CD4-positive, alpha-beta memory T cell (primary cell): ENCODE measurements around the gene FICD. TPM values are rescaled to one million over a fixed set of nuclear protein-coding genes. Genes with fewer than 3 reads are reported as not detected.
A peak's percentile ranks its signal among the peaks of the same experiment; 100 is the strongest.

Experiments used
- CTCF ChIA-PET: fragments of 350-600 bp; sonication (Branson Sonifier 250); formaldehyde crosslinking; loops from one replicate; lab custom pipeline; 2021; ENCODE audit warnings: inconsistent platforms; ENCODE audit not compliant: partially characterized antibody; lab: Charles Lee
- POLR2A ChIA-PET: fragments of 350-600 bp; sonication (Branson Sonifier 250); formaldehyde crosslinking; loops from one replicate; lab custom pipeline; 2021; ENCODE audit not compliant: partially characterized antibody; lab: Charles Lee
- DNase-seq, 5 donors: peaks; one replicate each; pipeline versions ENCODE4 v3.0.0 to v3.0.0-alpha.2; 2020 to 2022; ENCODE audit warnings: mixed read lengths in 1 of 5
- H3K27ac ChIP-seq: one replicate; pipeline ENCODE4 v1.7.0; 2013; ENCODE audit warnings: low read depth, low read length
- H3K27me3 ChIP-seq: 2 replicates; pipeline ENCODE4 v1.7.0; 2013; ENCODE audit warnings: mild to moderate bottlenecking, low read length, moderate library complexity; ENCODE audit not compliant: insufficient read depth
- H3K36me3 ChIP-seq: 2 replicates; pipeline ENCODE4 v1.7.0; 2013; ENCODE audit warnings: mild to moderate bottlenecking, low read length, moderate library complexity; ENCODE audit not compliant: insufficient read depth
- H3K4me1 ChIP-seq: 2 replicates; pipeline ENCODE4 v1.7.0; 2013; ENCODE audit warnings: mild to moderate bottlenecking, low read length, moderate library complexity; ENCODE audit not compliant: insufficient read depth
- H3K4me3 ChIP-seq, 2 donors: one replicate each; pipeline ENCODE4 v1.7.0; 2013; ENCODE audit warnings: low read length in 2 of 2, mild to moderate bottlenecking in 1 of 2
- H3K9me3 ChIP-seq, 2 donors: one replicate each; pipeline ENCODE4 v1.7.0; 2013; ENCODE audit warnings: low read length in 2 of 2, control low read depth in 1 of 2; ENCODE audit not compliant: control insufficient read depth in 1 of 2
- H3K27ac Mint-ChIP-seq, 7 donors: one replicate each; pipeline ENCODE4 v1.8.0; 2020 to 2021; ENCODE audit warnings: mixed read lengths in 7 of 7, mild to moderate bottlenecking in 6 of 7, inconsistent platforms in 3 of 7, moderate library complexity in 3 of 7
- H3K27me3 Mint-ChIP-seq, 2 donors: one replicate each; pipeline ENCODE4 v1.8.0; 2020 to 2021; ENCODE audit warnings: mixed read lengths in 2 of 2
- H3K36me3 Mint-ChIP-seq, 2 donors: one replicate each; pipeline ENCODE4 v1.8.0; 2020 to 2021; ENCODE audit warnings: mixed read lengths in 2 of 2, inconsistent platforms in 1 of 2, mild to moderate bottlenecking in 1 of 2
- H3K4me1 Mint-ChIP-seq, 4 donors: one replicate each; pipeline ENCODE4 v1.8.0; 2020 to 2021; ENCODE audit warnings: mixed read lengths in 4 of 4, mild to moderate bottlenecking in 1 of 4
- H3K4me3 Mint-ChIP-seq, 8 donors: one replicate each; pipeline ENCODE4 v1.8.0; 2020 to 2021; ENCODE audit warnings: mixed read lengths in 8 of 8, mild to moderate bottlenecking in 7 of 8, moderate library complexity in 6 of 8, inconsistent platforms in 3 of 8
- H3K9me3 Mint-ChIP-seq, 8 donors: one replicate each; pipeline ENCODE4 v1.8.0; 2020 to 2021; ENCODE audit warnings: mixed read lengths in 8 of 8, mild to moderate bottlenecking in 5 of 8, inconsistent platforms in 3 of 8, moderate library complexity in 1 of 8
- intact Hi-C: fragments of 100-400 bp; cut with micrococcal nuclease; formaldehyde crosslinking; loops from one replicate; pipeline ENCODE4 v1.15.1; 2023
- polyA plus RNA-seq, 2 donors: library from polyadenylated mRNA; unstranded; fragments of 300-500 nt; fragmentation: Illumina TruSeq; gene quantifications; one replicate each; pipeline ENCODE4 v1.2.3, GENCODE V29; 2021
- total RNA-seq, 2 experiments: library from RNA; stranded (reverse); gene quantifications; one replicate each; pipeline ENCODE4 v1.2.3, GENCODE V29; 2021

Gene FICD
- total and polyA plus RNA-seq, 4 experiments from 2014 or later, result 2.3 to 12.3 (median 7.2) TPM

GRCh38 chr12:108505129-108505528 is 9.9 kb upstream of the FICD start:
- peaks cover 3 to 4% of the 10 kb centered on the region in 2 donors for H3K36me3 Mint-ChIP-seq
- H3K4me3 Mint-ChIP-seq, result no peak overlapping the region
- intact Hi-C loops, result no loop called here
- CTCF ChIA-PET, result interaction anchor here (1.0 kb wide), 1 partner anchor 14 kb away, joined by 3 read pairs; no protein-coding TSS in a partner anchor
- no peaks in the 10 kb centered on the region for H3K4me1 Mint-ChIP-seq
- Histone ChIP-seq H3K27ac (no peak overlapping the region), H3K9me3 (peaks cover 6 to 9% of the 10 kb centered on the region in 2 donors), H3K4me1 (no peaks in the 10 kb centered on the region), H3K36me3 (no peaks in the 10 kb centered on the region), H3K4me3 (no peak overlapping the region), H3K27me3 (no peaks in the 10 kb centered on the region)
- POLR2A ChIA-PET, result no interaction called here
- peaks cover 6 to 32% (median 26%) of the 10 kb centered on the region in 8 donors for H3K9me3 Mint-ChIP-seq
- H3K27ac Mint-ChIP-seq, result no peak overlapping the region
- DNase-seq, result no peak
- peaks cover 7 to 10% of the 10 kb centered on the region in 2 donors for H3K27me3 Mint-ChIP-seq

DNA sequence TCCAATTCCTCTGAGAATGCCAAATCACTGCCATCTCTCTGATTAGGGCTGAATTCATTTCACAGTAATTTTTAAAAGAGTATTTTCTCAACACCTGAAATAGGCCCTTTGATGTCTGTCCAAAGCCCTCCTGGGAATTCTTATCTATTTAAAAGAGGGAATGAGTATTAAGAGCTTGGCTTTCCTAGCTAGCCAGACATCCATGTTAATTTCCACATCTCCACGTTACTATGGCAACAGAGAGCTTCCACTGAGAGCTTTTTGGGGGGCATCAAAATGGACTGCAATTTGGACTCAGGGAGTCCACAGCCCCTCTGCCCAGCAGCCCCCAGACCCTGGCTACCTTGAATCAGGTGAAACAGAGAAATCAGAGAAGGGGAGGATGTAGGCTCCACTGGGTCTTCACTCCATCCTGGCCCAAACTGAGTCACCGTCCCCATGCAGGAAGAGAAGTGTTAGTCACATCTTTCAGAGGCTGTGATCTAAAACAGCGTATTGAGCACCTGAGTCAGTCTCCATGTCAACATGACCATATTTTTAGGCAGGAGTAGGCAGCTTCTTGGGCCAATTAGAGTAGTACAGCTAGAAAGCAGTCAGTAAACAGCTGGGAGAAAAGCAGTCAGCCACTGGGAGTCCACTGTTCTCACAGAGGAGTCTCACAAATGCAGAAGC is 7.0 kb upstream of the FICD start:
- peaks cover 4 to 15% (median 11%) of the 10 kb centered on the region in 8 donors for H3K9me3 Mint-ChIP-seq
- intact Hi-C loops, result no loop called here
- peaks cover 4 to 8% of the 10 kb centered on the region in 2 donors for H3K27me3 Mint-ChIP-seq
- H3K4me1 ChIP-seq, result peaks cover 9% of the 10 kb centered on the region
- H3K36me3 ChIP-seq, result no peaks in the 10 kb centered on the region
- H3K9me3 ChIP-seq, result peaks cover 2 to 7% of the 10 kb centered on the region in 2 donors
- no peak for DNase-seq
- no peak overlapping the region for H3K27ac Mint-ChIP-seq
- H3K27me3 ChIP-seq, result no peaks in the 10 kb centered on the region
- H3K4me3 ChIP-seq, result no peak overlapping the region
- no peak overlapping the region for H3K4me3 Mint-ChIP-seq
- no peak overlapping the region for H3K27ac ChIP-seq
- ChIA-PET POLR2A (no interaction called here), CTCF (interaction anchor here (1.3 to 2.3 kb wide), 3 partner anchors 12 to 516 kb away, joined by 3 to 8 read pairs (median 5); no protein-coding TSS in a partner anchor)
- peaks cover 2 to 4% of the 10 kb centered on the region in 2 donors for H3K36me3 Mint-ChIP-seq
- H3K4me1 Mint-ChIP-seq, result peaks cover 2 to 8% (median 7%) of the 10 kb centered on the region in 4 donors

- Histone ChIP-seq H3K9me3 (no peaks in the 10 kb centered on the region), H3K36me3 (no peaks in the 10 kb centered on the region), H3K27me3 (no peaks in the 10 kb centered on the region), H3K27ac (no peak overlapping the region), H3K4me3 (no peak overlapping the region), H3K4me1 (peaks cover 12% of the 10 kb centered on the region)
- Mint-ChIP-seq H3K4me3 (no peak overlapping the region), H3K4me1 (peaks cover 2 to 15% (median 8%) of the 10 kb centered on the region in 4 donors), H3K27me3 (peaks cover 1 to 4% of the 10 kb centered on the region in 2 donors), H3K36me3 (no peaks in the 10 kb centered on the region), H3K27ac (no peak overlapping the region), H3K9me3 (peaks cover 0 to under 1% (median 0%) of the 10 kb centered on the region in 8 donors)
- intact Hi-C loops, result loop anchor here (10.0 kb wide), 1 partner anchor 1415 kb away; the partner anchor contains the start of gene CRY1
- POLR2A ChIA-PET, result no interaction called here
- CTCF ChIA-PET, result interaction anchor here (2.3 kb wide), 1 partner anchor 13 kb away, joined by 8 read pairs; no protein-coding TSS in a partner anchor
- no peak for DNase-seq
These were observed 5.3 kb upstream of the FICD start for GRCh38 chr12:108509806-108510205.

GRCh38 chr12:108510836-108511235 is 4.2 kb upstream of the FICD start:
- Mint-ChIP-seq H3K4me1 (peaks cover 5 to 20% (median 13%) of the 10 kb centered on the region in 4 donors), H3K27ac (no peak overlapping the region), H3K27me3 (peaks cover 1 to 4% of the 10 kb centered on the region in 2 donors), H3K9me3 (no peaks in the 10 kb centered on the region), H3K36me3 (peaks cover 0 to 5% of the 10 kb centered on the region in 2 donors), H3K4me3 (no peak overlapping the region)
- ChIA-PET CTCF (no interaction called here), POLR2A (no interaction called here)
- no peak overlapping the region for H3K27ac ChIP-seq
- H3K27me3 ChIP-seq, result no peaks in the 10 kb centered on the region
- no peak for DNase-seq
- no peaks in the 10 kb centered on the region for H3K9me3 ChIP-seq
- no peaks in the 10 kb centered on the region for H3K36me3 ChIP-seq
- peaks cover 16% of the 10 kb centered on the region for H3K4me1 ChIP-seq
- no peak overlapping the region for H3K4me3 ChIP-seq
- intact Hi-C loops, result loop anchor here (10.0 kb wide), 1 partner anchor 1416 kb away; the partner anchor contains the start of gene CRY1

- H3K4me3 ChIP-seq, result no peak overlapping the region
- no peaks in the 10 kb centered on the region for H3K36me3 ChIP-seq
- H3K4me1 Mint-ChIP-seq, result peaks cover 12 to 30% (median 24%) of the 10 kb centered on the region in 4 donors
- peaks cover 1% of the 10 kb centered on the region in 2 donors for H3K27me3 Mint-ChIP-seq
- no peak overlapping the region for H3K27ac ChIP-seq
- peak overlapping the region in 7 of 8 donors; percentile 8 to 68 (median 47) for H3K4me3 Mint-ChIP-seq
- H3K36me3 Mint-ChIP-seq, result peaks cover 0 to 7% of the 10 kb centered on the region in 2 donors
- ChIA-PET POLR2A (interaction anchor here (0.6 to 1.0 kb wide), 2 partner anchors 49 to 327 kb away, joined by 3 to 4 read pairs; partner anchors contain the start of gene SART3), CTCF (interaction anchor here (1.1 to 2.0 kb wide), 18 partner anchors 10 to 836 kb away, joined by 3 to 14 read pairs (median 4); partner anchors contain the start of genes ISCU and PWP1)
- H3K27ac Mint-ChIP-seq, result peak overlapping the region in 6 of 7 donors; percentile 16 to 72 (median 60)
- peak; percentile 70 to 76 (median 72) for DNase-seq
- intact Hi-C loops, result loop anchor here (1.0 to 10.0 kb wide), 3 partner anchors 835 to 1417 kb away; partner anchors contain the start of gene CRY1
- no peaks in the 10 kb centered on the region for H3K9me3 ChIP-seq
- H3K27me3 ChIP-seq, result no peaks in the 10 kb centered on the region
- no peaks in the 10 kb centered on the region for H3K9me3 Mint-ChIP-seq
- peaks cover 27% of the 10 kb centered on the region for H3K4me1 ChIP-seq
These were observed 3.2 kb upstream of the FICD start for GRCh38 chr12:108511633-108512540.

- ChIA-PET POLR2A (interaction anchor here (1.0 kb wide), 1 partner anchor 47 kb away, joined by 8 read pairs; the partner anchor contains the start of genes ISCU and SART3), CTCF (interaction anchor here (0.6 to 1.3 kb wide), 3 partner anchors 30 to 839 kb away, joined by 3 read pairs; no protein-coding TSS in a partner anchor)
- Histone ChIP-seq H3K27ac (peak overlapping the region; percentile 86), H3K4me3 (peak overlapping the region; percentile 84 to 90), H3K9me3 (no peaks in the 10 kb centered on the region), H3K36me3 (peaks cover 15% of the 10 kb centered on the region), H3K4me1 (peaks cover 27% of the 10 kb centered on the region), H3K27me3 (no peaks in the 10 kb centered on the region)
- H3K27me3 Mint-ChIP-seq, result peaks cover 1% of the 10 kb centered on the region in 2 donors
- H3K9me3 Mint-ChIP-seq, result peaks cover 0 to 2% (median 0%) of the 10 kb centered on the region in 8 donors
- DNase-seq, result no peak
- H3K27ac Mint-ChIP-seq, result peak overlapping the region; percentile 90 to 97 (median 95)
- peaks cover 16 to 42% (median 27%) of the 10 kb centered on the region in 4 donors for H3K4me1 Mint-ChIP-seq
- intact Hi-C loops, result loop anchor here (2.0 to 10.0 kb wide), 5 partner anchors 118 to 1420 kb away; partner anchors contain the start of genes CORO1C, CRY1, SELPLG and SSH1
- H3K36me3 Mint-ChIP-seq, result peaks cover 8 to 20% of the 10 kb centered on the region in 2 donors
- peak overlapping the region; percentile 91 to 97 (median 94) for H3K4me3 Mint-ChIP-seq
These were observed 557 bp upstream of the FICD start for GRCh38 chr12:108514468-108514972.
